Peyer's patch (tissue), 4 donors: ENCODE data around the gene KAZN. TPM values are rescaled to one million over a fixed set of nuclear protein-coding genes. Genes with fewer than 3 reads are reported as not detected.

Experiments used
- DNase-seq, 3 donors: peaks; one replicate each; pipeline ENCODE4 v3.0.0-alpha.2; 2017 to 2019
- H3K27ac ChIP-seq, 4 donors: fragments of 200-600 bp; sonication (generic); one replicate each; pipeline ENCODE4 v1.5.1; 2016 to 2019
- H3K27me3 ChIP-seq, 2 donors: fragments of 200-600 bp; sonication (generic); one replicate each; pipeline ENCODE4 v1.5.1; 2019
- H3K36me3 ChIP-seq, 3 donors: fragments of 200-600 bp; sonication (generic); one replicate each; pipeline ENCODE4 v1.5.1; 2016 to 2019
- H3K4me1 ChIP-seq, 4 donors: fragments of 200-600 bp; sonication (generic); one replicate each; pipeline ENCODE4 v1.5.1; 2016 to 2019
- H3K4me3 ChIP-seq, 4 donors: fragments of 200-600 bp; sonication (generic); 1 replicate in 3 of 4; 2 replicates in 1 of 4; pipeline ENCODE4 v1.5.1; 2016 to 2019; ENCODE audit warnings: mild to moderate bottlenecking in 1 of 4
- H3K9me3 ChIP-seq, 4 donors: fragments of 200-600 bp; sonication (generic); one replicate each; pipeline ENCODE4 v1.5.1; 2016 to 2019; ENCODE audit warnings: mild to moderate bottlenecking in 1 of 4
- POLR2A ChIP-seq, 2 donors: fragments of 450-650 bp; IDR thresholded peaks; one replicate each; pipeline ENCODE4 v1.5.1; 2017; ENCODE audit warnings: antibody characterized with exemption in 2 of 2, mild to moderate bottlenecking in 2 of 2, moderate library complexity in 2 of 2
- total RNA-seq, 4 donors: library from RNA; depleted of rRNA; stranded (reverse); fragments of >200 nt; gene quantifications; one replicate each; pipeline ENCODE4 v1.1.0, GENCODE V29; 2016
- TF ChIP-seq, protein P1 (sequence below), 6 experiments: fragments of 450-650 bp in 4 of 6; fragments of 200-600 bp in 2 of 6; sonication (generic) in 1 of 6; IDR thresholded peaks; one replicate each; pipeline ENCODE4 v1.5.1; 2017 to 2019; ENCODE audit warnings: antibody characterized with exemption in 6 of 6, mild to moderate bottlenecking in 3 of 6, moderate library complexity in 1 of 6

KAZN gene
- total RNA-seq, 4 donors from 2014 or later, result 14.9 to 25.5 (median 21.7) TPM

DNA sequence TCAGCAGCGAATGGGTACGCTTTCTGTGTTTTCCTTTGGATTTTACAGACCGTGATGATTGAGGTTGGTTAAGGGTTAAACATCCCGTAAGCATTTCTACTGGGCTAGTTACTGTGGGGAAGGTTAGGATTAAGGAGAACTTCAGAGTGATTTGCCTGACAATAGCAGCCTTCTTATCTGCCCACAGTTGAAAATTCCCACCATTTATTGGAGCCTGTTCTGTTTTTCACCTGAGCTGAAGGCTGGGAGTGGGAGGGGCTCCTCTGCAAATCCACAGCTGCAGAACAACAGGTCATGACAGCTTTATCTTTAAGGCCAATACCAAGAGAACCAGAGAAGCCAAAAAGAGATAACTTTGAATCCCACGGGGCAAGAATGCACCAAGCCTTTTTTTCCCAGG, 168.6 kb downstream of the KAZN start:
- H3K4me3 ChIP-seq, result no peak overlapping the region
- H3K36me3 ChIP-seq, result no peaks in the 10 kb centered on the region
- H3K27ac ChIP-seq, result no peak overlapping the region
- no peaks in the 10 kb centered on the region for H3K27me3 ChIP-seq
- no peaks in the 10 kb centered on the region for H3K4me1 ChIP-seq
- no peak for DNase-seq
- TF ChIP-seq POLR2A (IDR thresholded peaks at IDR 0.05), result no peak
- TF ChIP-seq, protein P1, sequence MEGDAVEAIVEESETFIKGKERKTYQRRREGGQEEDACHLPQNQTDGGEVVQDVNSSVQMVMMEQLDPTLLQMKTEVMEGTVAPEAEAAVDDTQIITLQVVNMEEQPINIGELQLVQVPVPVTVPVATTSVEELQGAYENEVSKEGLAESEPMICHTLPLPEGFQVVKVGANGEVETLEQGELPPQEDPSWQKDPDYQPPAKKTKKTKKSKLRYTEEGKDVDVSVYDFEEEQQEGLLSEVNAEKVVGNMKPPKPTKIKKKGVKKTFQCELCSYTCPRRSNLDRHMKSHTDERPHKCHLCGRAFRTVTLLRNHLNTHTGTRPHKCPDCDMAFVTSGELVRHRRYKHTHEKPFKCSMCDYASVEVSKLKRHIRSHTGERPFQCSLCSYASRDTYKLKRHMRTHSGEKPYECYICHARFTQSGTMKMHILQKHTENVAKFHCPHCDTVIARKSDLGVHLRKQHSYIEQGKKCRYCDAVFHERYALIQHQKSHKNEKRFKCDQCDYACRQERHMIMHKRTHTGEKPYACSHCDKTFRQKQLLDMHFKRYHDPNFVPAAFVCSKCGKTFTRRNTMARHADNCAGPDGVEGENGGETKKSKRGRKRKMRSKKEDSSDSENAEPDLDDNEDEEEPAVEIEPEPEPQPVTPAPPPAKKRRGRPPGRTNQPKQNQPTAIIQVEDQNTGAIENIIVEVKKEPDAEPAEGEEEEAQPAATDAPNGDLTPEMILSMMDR (IDR thresholded peaks at IDR 0.05), result no peak
- no peaks in the 10 kb centered on the region for H3K9me3 ChIP-seq

DNA sequence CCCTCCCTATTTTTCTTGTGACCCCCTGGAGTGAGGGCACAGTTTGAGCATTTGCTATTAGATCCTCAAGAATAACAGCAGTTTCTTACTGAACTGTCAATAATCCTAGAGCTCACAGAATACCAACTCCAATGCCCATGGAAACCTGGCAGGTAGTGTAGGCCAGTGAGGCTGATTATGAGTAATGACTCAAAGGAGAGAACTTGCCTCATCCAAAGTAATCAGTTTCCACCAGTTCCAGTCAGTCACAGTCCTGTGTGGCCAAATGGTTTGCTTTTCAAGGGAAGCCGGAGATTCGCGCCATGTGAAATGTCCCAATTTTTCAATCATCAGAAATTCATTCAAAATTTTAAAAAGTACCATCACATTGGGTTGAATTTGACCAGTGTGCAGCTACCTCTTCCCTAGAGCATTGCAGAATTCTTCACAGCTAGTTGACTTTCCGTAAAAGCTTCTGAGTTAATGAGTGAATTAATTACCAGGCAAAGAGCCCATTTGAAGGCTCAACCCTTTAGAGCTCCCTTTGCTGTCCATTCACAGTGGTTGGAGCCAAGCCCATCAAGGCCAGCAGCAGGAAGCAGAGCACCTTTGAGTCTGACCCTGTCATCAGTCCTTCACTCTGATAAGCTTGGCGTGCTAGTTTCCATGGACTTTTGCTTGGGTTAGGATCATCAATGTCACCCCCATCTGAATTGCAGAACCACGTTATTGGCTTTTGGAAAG, 170.3 kb downstream of the KAZN start:
- no peak overlapping the region for H3K27ac ChIP-seq
- H3K36me3 ChIP-seq, result no peaks in the 10 kb centered on the region
- no peaks in the 10 kb centered on the region for H3K4me1 ChIP-seq
- H3K27me3 ChIP-seq, result no peaks in the 10 kb centered on the region
- DNase-seq, result no peak
- TF ChIP-seq POLR2A (IDR thresholded peaks at IDR 0.05), result no peak
- TF ChIP-seq, protein P1 (IDR thresholded peaks at IDR 0.05), result no peak
- no peak overlapping the region for H3K4me3 ChIP-seq
- H3K9me3 ChIP-seq, result no peaks in the 10 kb centered on the region

DNA sequence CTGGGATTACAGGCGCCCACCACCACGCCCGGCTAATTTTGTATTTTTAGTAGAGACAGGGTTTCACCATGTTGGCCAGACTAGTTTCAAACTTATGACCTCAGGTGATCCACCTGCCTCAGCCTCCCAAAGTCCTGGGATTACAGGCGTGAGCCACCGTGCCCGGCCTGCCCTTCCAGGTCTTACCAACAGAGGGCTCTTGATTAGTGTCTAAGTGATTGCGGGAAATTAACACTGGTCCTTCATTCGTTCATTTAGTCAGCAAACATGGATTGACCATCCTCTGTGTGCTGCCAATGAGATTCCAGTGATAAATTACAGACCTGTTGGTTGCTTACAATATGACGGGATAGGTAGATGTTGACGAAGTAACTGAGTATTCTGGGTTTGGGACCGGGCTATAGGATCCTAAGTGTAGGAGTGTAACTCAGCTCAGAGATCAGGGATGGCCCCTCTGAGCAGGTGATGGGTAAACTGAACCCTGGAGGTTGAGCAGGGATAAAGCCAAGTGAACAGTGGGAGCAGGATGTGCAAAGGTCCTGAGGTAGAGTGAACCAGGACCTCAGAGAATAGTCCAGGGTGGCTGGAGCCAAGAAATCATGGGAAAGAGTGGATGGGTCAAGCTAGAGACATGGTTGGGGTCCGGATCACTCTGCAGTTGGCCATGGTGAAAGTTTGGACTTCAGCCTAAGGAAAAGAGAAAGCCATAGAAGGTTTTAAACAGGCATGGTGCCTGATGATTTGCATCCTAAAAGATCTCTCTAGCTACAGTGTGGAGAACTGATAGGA, 171.2 kb downstream of the KAZN start:
- Histone ChIP-seq H3K4me3 (no peak overlapping the region), H3K4me1 (no peaks in the 10 kb centered on the region), H3K9me3 (no peaks in the 10 kb centered on the region), H3K36me3 (no peaks in the 10 kb centered on the region), H3K27ac (no peak overlapping the region), H3K27me3 (no peaks in the 10 kb centered on the region)
- no peak for TF ChIP-seq POLR2A (IDR thresholded peaks at IDR 0.05)
- TF ChIP-seq, protein P1 (IDR thresholded peaks at IDR 0.05), result no peak
- no peak for DNase-seq

DNA sequence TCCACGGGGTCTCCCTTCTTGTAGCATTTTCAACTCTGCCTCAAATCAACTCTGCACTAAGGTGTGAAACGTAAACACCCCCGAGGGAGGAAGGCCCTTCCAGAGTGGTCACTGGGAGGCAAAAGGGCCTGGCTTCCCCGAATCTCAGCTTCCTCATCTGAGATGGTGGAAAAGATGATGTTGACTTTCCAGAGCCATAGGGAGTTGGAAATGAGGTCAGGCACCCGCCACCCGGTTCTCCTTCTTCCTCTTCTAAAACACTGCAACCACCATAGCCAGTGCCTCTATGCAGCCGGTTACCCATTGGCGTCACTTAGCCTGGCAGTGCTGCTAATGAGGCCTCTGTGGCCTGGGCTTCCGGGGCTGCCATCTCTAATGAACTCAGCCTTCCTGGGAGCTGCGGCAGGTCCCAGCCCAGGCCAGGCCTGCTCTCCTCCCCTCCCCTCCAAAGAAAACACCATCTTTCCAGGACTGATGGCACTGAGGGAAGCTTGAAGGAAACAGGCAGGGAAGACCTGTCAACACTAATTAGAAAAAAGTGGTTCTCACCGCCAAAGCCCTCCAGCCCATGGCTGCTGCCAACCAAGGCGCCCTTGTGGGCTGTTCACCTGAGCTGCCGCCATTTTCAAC, 175.0 kb downstream of the KAZN start:
- H3K9me3 ChIP-seq, result no peaks in the 10 kb centered on the region
- no peak overlapping the region for H3K27ac ChIP-seq
- no peaks in the 10 kb centered on the region for H3K27me3 ChIP-seq
- H3K4me1 ChIP-seq, result no peaks in the 10 kb centered on the region
- no peaks in the 10 kb centered on the region for H3K36me3 ChIP-seq
- no peak for TF ChIP-seq POLR2A (IDR thresholded peaks at IDR 0.05)
- TF ChIP-seq, protein P1 (IDR thresholded peaks at IDR 0.05), result no peak
- DNase-seq, result no peak
- no peak overlapping the region for H3K4me3 ChIP-seq

DNA sequence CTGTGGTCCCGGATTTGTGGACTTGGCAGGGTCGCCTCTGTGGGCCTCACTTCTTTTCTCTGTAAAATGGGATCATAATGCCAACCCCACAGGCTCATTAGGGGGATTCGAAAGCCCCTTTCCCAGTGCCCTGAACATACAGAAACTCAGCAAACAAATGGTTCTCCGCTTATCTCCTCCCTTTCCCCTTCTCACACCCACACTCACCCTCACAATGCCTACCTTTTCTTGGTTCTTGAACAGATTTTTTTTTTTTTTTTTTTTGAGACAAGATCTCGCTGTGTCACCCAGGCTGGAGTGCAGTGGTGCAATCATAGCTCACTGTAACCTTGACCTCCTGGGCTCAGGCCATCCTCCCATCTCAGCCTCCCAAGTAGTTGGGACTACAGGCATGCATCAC, 175.7 kb downstream of the KAZN start:
- Histone ChIP-seq H3K36me3 (no peaks in the 10 kb centered on the region), H3K4me1 (no peaks in the 10 kb centered on the region), H3K27me3 (no peaks in the 10 kb centered on the region), H3K4me3 (no peak overlapping the region), H3K9me3 (no peaks in the 10 kb centered on the region), H3K27ac (no peak overlapping the region)
- TF ChIP-seq, protein P1 (IDR thresholded peaks at IDR 0.05), result no peak
- no peak for TF ChIP-seq POLR2A (IDR thresholded peaks at IDR 0.05)
- DNase-seq, result no peak
